Type B pancreatic cell (in vitro differentiated cells): ENCODE data around the gene PDE8B. TPM values are rescaled to one million over a fixed set of nuclear protein-coding genes. Genes with fewer than 3 reads are reported as not detected.

Source experiments
- DNase-seq: peaks from one replicate; pipeline ENCODE4 v3.0.0; 2021; ENCODE audit warnings: mixed read lengths; ENCODE audit not compliant: unreplicated experiment; ENCODE audit errors: extremely low spot score
- H3K27ac Mint-ChIP-seq: 2 replicates; pipeline ENCODE4 v1.8.0; 2021; ENCODE audit warnings: mild to moderate bottlenecking, mixed read lengths
- H3K27me3 Mint-ChIP-seq: 2 replicates; pipeline ENCODE4 v1.8.0; 2021; ENCODE audit warnings: mixed read lengths
- H3K36me3 Mint-ChIP-seq: 2 replicates; pipeline ENCODE4 v1.8.0; 2021; ENCODE audit warnings: mixed read lengths
- H3K4me1 Mint-ChIP-seq: one replicate; pipeline ENCODE4 v1.8.0; 2021; ENCODE audit warnings: mixed read lengths; ENCODE audit not compliant: unreplicated experiment
- H3K4me3 Mint-ChIP-seq: 2 replicates; pipeline ENCODE4 v1.8.0; 2021; ENCODE audit warnings: mild to moderate bottlenecking, mixed read lengths
- H3K9me3 Mint-ChIP-seq: 2 replicates; pipeline ENCODE4 v1.8.0; 2021; ENCODE audit warnings: mixed read lengths
- CTCF ChIP-seq: fragments of 200-600 bp; sonication (generic); conservative IDR thresholded peaks from 2 replicates; pipeline ENCODE4 v1.5.0; 2021; ENCODE audit warnings: antibody characterized with exemption, mild to moderate bottlenecking
- total RNA-seq: library from RNA; stranded (reverse); gene quantifications from 2 replicates; pipeline ENCODE4 v1.2.1, GENCODE V29; 2021; ENCODE audit warnings: low replicate concordance

The PDE8B gene
- total RNA-seq, 1 donor from 2014 or later: 16.7 TPM

GRCh38 chr5:77262697-77263096 is 52.2 kb downstream of the PDE8B start:
- Mint-ChIP-seq H3K36me3 (no peaks in the 10 kb centered on the region), H3K27me3 (no peaks in the 10 kb centered on the region), H3K27ac (no peak overlapping the region), H3K9me3 (no peaks in the 10 kb centered on the region), H3K4me1 (no peaks in the 10 kb centered on the region), H3K4me3 (no peak overlapping the region)
- no peak for TF ChIP-seq CTCF
- DNase-seq: no peak

GRCh38 chr5:77266291-77266690 is 55.8 kb downstream of the PDE8B start:
- Mint-ChIP-seq H3K9me3 (no peaks in the 10 kb centered on the region), H3K4me1 (no peaks in the 10 kb centered on the region), H3K4me3 (no peak overlapping the region), H3K27me3 (no peaks in the 10 kb centered on the region), H3K27ac (no peak overlapping the region), H3K36me3 (peaks cover 8% of the 10 kb centered on the region)
- DNase-seq: no peak
- no peak for TF ChIP-seq CTCF

- no peak overlapping the region for H3K4me3 Mint-ChIP-seq
- H3K36me3 Mint-ChIP-seq: peaks cover 8% of the 10 kb centered on the region
- H3K27ac Mint-ChIP-seq: no peak overlapping the region
Observed at GRCh38 chr5:77267496-77267895, 57.0 kb downstream of the PDE8B start.

GRCh38 chr5:77272206-77272605 is 61.7 kb downstream of the PDE8B start:
- no peaks in the 10 kb centered on the region for H3K4me1 Mint-ChIP-seq
- DNase-seq: no peak
- no peak overlapping the region for H3K27ac Mint-ChIP-seq
- no peak overlapping the region for H3K4me3 Mint-ChIP-seq
- no peaks in the 10 kb centered on the region for H3K27me3 Mint-ChIP-seq
- TF ChIP-seq CTCF: no peak
- peaks cover 8% of the 10 kb centered on the region for H3K36me3 Mint-ChIP-seq
- no peaks in the 10 kb centered on the region for H3K9me3 Mint-ChIP-seq

More at GRCh38 chr5:77267496-77267895, 57.0 kb downstream of the PDE8B start:
- no peak for TF ChIP-seq CTCF
- Mint-ChIP-seq H3K27me3 (no peaks in the 10 kb centered on the region), H3K4me1 (no peaks in the 10 kb centered on the region), H3K9me3 (no peaks in the 10 kb centered on the region)
- DNase-seq: no peak

GRCh38 chr5:77277759-77278158 is 67.3 kb downstream of the PDE8B start:
- TF ChIP-seq CTCF: no peak
- Mint-ChIP-seq H3K36me3 (no peaks in the 10 kb centered on the region), H3K9me3 (no peaks in the 10 kb centered on the region), H3K4me1 (peaks cover 9% of the 10 kb centered on the region), H3K27me3 (no peaks in the 10 kb centered on the region), H3K27ac (peak overlapping the region; percentile 0), H3K4me3 (no peak overlapping the region)
- DNase-seq: no peak

- TF ChIP-seq CTCF: no peak
- Mint-ChIP-seq H3K4me3 (no peak overlapping the region), H3K9me3 (no peaks in the 10 kb centered on the region), H3K27ac (no peak overlapping the region), H3K27me3 (no peaks in the 10 kb centered on the region), H3K4me1 (peaks cover 9% of the 10 kb centered on the region), H3K36me3 (no peaks in the 10 kb centered on the region)
- no peak for DNase-seq
Observed at GRCh38 chr5:77280036-77280435, 69.6 kb downstream of the PDE8B start.
